Naive thymus-derived CD8-positive, alpha-beta T cell (primary cell): Measurements from ENCODE around the gene TULP4. TPM values are rescaled to one million over a fixed set of nuclear protein-coding genes. Genes with fewer than 3 reads are reported as not detected.
A peak's percentile ranks its signal among the peaks of the same experiment; 100 is the strongest.

Source experiments
- ATAC-seq, 2 donors: fragments of 150-1000 bp; cut with Tn5 transposase in 1 of 2; sonication (Bioruptor Pico), chemical (Tn5 transposase) in 1 of 2; 1 replicate in 1 of 2; 2 replicates in 1 of 2; pipeline ENCODE4 v1.10.0; 2021; ENCODE audit warnings: mild to moderate bottlenecking in 2 of 2, moderate library complexity in 2 of 2
- POLR2A ChIA-PET: fragments of 350-600 bp; sonication (Branson Sonifier 250); formaldehyde crosslinking; loops from one replicate; lab custom pipeline; 2021; ENCODE audit warnings: antibody characterized with exemption; lab: Charles Lee
- DNase-seq, 10 donors: peaks; one replicate each; pipeline versions ENCODE4 v3.0.0 to v3.0.0-alpha.2; 2020 to 2022
- H3K27ac Mint-ChIP-seq, 10 donors: one replicate each; pipeline ENCODE4 v1.8.0; 2020 to 2022; ENCODE audit warnings: mild to moderate bottlenecking in 10 of 10, mixed read lengths in 10 of 10, moderate library complexity in 4 of 10, inconsistent platforms in 1 of 10
- H3K27me3 Mint-ChIP-seq, 5 donors: one replicate each; pipeline ENCODE4 v1.8.0; 2021 to 2022; ENCODE audit warnings: mixed read lengths in 5 of 5
- H3K36me3 Mint-ChIP-seq, 3 donors: one replicate each; pipeline ENCODE4 v1.8.0; 2020 to 2022; ENCODE audit warnings: mixed read lengths in 3 of 3, mild to moderate bottlenecking in 2 of 3, inconsistent platforms in 1 of 3
- H3K4me1 Mint-ChIP-seq, 4 donors: one replicate each; pipeline ENCODE4 v1.8.0; 2021 to 2022; ENCODE audit warnings: mixed read lengths in 4 of 4
- H3K4me3 Mint-ChIP-seq, 10 donors: one replicate each; pipeline ENCODE4 v1.8.0; 2020 to 2022; ENCODE audit warnings: mild to moderate bottlenecking in 10 of 10, mixed read lengths in 10 of 10, moderate library complexity in 6 of 10, inconsistent platforms in 1 of 10
- H3K9me3 Mint-ChIP-seq, 9 donors: one replicate each; pipeline ENCODE4 v1.8.0; 2020 to 2022; ENCODE audit warnings: mixed read lengths in 9 of 9, mild to moderate bottlenecking in 3 of 9, inconsistent platforms in 1 of 9, moderate library complexity in 1 of 9
- polyA plus RNA-seq, 3 donors: library from polyadenylated mRNA; unstranded; fragments of 300-500 nt; fragmentation: Illumina TruSeq; gene quantifications; one replicate each; pipeline ENCODE4 v1.2.3, GENCODE V29; 2021
- total RNA-seq, 8 experiments: library from RNA in 2 of 8; stranded (reverse) in 2 of 8; gene quantifications; one replicate each; pipeline ENCODE4 v1.2.3 and lab custom pipeline; 2021 to 2026

TULP4 gene
- total and polyA plus RNA-seq, 5 experiments from 2014 or later, result 18.9 to 59.5 (median 25.8) TPM

DNA sequence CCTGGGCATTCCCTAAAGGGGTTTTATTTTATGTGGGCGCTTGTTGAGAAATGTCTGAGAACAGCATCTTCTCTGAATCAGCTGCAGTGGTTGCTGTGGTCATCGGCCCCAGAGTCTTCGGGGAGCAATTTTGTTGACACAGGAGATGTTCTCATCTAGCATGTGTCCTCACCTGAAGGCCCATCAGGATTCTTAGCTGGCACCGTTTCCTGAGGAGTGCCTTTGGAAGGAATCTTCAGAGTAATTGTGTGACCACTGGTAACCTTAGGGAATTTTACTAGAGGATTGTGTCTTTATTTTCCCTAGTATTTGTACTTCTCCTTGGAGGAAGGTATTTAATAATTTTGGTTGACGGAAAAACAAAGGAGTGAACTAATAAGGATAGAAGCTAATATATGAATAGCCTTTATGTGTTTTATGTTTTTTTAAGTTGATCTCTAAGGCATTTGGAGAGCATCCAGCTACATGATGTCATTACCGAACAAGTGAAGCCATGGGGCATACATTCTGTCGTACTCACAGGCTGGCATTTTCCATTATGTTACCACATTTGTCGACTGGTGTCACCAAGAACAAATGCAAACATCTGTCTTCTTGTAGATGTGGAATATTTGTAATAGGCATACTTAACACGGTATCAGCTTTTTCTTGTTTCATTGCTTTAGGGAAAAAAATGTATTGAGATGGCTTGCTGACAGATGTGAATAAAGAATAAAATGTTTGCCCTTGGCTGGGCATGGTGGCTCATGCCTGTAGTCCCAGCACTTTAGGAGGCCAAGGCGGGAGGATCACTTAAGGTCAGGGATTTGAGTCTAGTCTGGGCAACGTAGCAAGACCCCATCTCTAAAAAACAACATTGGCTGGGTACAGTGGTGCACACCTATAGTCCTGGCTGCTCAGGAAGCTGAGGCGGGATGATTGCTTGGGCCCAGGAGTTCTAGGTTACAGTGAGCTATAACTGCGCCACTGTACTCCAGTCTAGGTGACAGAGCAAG is 41.9 kb downstream of the TULP4 start:
- no peak for ATAC-seq
- POLR2A ChIA-PET, result no interaction called here
- H3K27ac Mint-ChIP-seq, result peak overlapping the region in 1 of 10 donors; percentile 41
- H3K4me1 Mint-ChIP-seq, result peaks cover 21 to 41% (median 39%) of the 10 kb centered on the region in 4 donors
- peaks cover 0 to 6% (median 0%) of the 10 kb centered on the region in 9 donors for H3K9me3 Mint-ChIP-seq
- DNase-seq, result no peak
- H3K36me3 Mint-ChIP-seq, result peaks cover 0 to 4% (median 3%) of the 10 kb centered on the region in 3 donors
- no peak overlapping the region for H3K4me3 Mint-ChIP-seq
- no peaks in the 10 kb centered on the region for H3K27me3 Mint-ChIP-seq

DNA sequence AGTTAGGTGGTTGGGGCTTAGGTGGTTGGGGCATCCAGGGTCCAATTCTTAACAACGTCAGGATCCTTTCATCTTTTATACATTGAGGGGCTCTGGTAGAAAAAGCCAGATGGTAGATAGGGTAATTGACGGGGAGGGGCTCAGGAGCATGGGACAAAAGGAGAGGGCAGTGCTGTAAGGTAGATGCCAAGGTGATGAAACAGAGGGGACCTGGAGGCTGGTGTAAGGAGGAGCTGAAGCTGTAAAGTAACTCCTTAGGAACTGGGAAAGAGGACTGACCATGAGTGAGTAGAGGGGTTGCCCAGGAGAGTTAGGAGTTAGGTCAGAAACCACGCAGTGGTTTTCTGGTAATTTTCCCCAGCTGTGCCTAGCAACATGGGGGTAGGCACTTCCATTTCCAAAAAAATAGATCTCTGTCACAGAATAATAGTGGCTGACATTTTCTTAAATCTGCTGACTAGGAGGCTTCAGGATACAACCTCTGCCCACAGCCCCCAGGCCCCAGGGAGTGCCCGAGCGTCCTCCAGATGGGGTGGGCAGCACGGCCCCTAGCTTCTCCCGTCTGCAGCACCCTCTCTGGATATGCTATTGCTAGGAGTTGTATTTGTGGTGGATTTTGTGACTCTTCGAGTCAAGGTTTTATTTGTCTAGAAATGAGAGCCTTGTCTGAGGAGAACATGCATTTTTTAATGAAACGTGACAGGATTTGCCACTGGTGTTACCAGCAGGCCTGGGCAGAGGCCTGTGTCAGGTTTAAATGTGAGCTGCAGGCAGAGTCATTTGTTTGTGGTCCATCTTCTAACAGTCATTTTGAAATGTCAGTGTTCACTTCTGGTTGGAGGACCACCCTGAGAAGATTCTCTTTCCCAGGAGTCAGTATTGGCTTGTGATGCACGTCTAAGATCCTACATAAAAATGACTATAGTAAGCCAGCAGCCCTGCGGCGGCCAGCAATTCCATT is 44.6 kb downstream of the TULP4 start:
- POLR2A ChIA-PET, result no interaction called here
- no peak overlapping the region for H3K4me3 Mint-ChIP-seq
- H3K36me3 Mint-ChIP-seq, result peaks cover 0 to 3% (median 0%) of the 10 kb centered on the region in 3 donors
- ATAC-seq (no peak), DNase-seq (no peak)
- H3K27me3 Mint-ChIP-seq, result no peaks in the 10 kb centered on the region
- H3K4me1 Mint-ChIP-seq, result peaks cover 23 to 54% (median 46%) of the 10 kb centered on the region in 4 donors
- H3K9me3 Mint-ChIP-seq, result no peaks in the 10 kb centered on the region
- peak overlapping the region in 4 of 10 donors; percentile 21 to 61 (median 40) for H3K27ac Mint-ChIP-seq

GRCh38 chr6:158357570-158358216 is 45.4 kb downstream of the TULP4 start:
- no peak for ATAC-seq
- Mint-ChIP-seq H3K4me1 (peaks cover 23 to 54% (median 47%) of the 10 kb centered on the region in 4 donors), H3K36me3 (peaks cover 0 to 3% (median 0%) of the 10 kb centered on the region in 3 donors)

GRCh38 chr6:158358450-158359077 is 46.3 kb downstream of the TULP4 start:
- Mint-ChIP-seq H3K9me3 (no peaks in the 10 kb centered on the region), H3K36me3 (peaks cover 0 to 3% (median 2%) of the 10 kb centered on the region in 3 donors), H3K4me1 (peaks cover 23 to 54% (median 47%) of the 10 kb centered on the region in 4 donors), H3K27me3 (no peaks in the 10 kb centered on the region), H3K4me3 (peak overlapping the region in 1 of 10 donors; percentile 26), H3K27ac (peak overlapping the region in 2 of 10 donors; percentile 0 to 22)
- DNase-seq, result no peak
- POLR2A ChIA-PET, result no interaction called here
- no peak for ATAC-seq

More at GRCh38 chr6:158357570-158358216, 45.4 kb downstream of the TULP4 start:
- H3K27ac Mint-ChIP-seq, result peak overlapping the region in 4 of 10 donors; percentile 4 to 54 (median 34)
- H3K4me3 Mint-ChIP-seq, result peak overlapping the region in 4 of 10 donors; percentile 5 to 37 (median 12)
- H3K9me3 Mint-ChIP-seq, result no peaks in the 10 kb centered on the region
- no peak for DNase-seq
- POLR2A ChIA-PET, result no interaction called here
- no peaks in the 10 kb centered on the region for H3K27me3 Mint-ChIP-seq

DNA sequence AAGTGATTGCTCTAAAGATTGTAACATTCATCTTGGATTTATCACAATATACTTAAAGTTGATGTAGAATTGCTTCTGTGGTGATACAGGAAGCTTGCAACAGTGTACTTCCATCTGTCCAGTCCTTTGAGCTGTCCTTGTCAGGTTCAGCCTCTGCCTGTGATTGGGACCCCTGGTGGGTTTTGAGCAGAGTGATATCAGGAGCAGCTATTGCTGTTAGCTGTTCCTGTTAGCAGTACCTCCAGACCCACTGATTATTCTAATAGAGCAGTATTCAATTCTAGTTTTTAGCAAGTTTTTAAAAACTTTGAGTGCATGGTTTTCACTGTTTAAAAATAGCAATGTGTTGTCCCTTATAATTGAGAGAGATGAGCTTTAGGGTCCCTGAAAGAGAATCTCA is 48.8 kb downstream of the TULP4 start:
- peak overlapping the region in 1 of 10 donors; percentile 51 for H3K27ac Mint-ChIP-seq
- H3K9me3 Mint-ChIP-seq, result peaks cover 0 to 6% (median 0%) of the 10 kb centered on the region in 9 donors
- POLR2A ChIA-PET, result no interaction called here
- peaks cover 23 to 45% (median 39%) of the 10 kb centered on the region in 4 donors for H3K4me1 Mint-ChIP-seq
- H3K27me3 Mint-ChIP-seq, result no peaks in the 10 kb centered on the region
- ATAC-seq, result no peak
- H3K36me3 Mint-ChIP-seq, result peaks cover 0 to 8% (median 0%) of the 10 kb centered on the region in 3 donors
- H3K4me3 Mint-ChIP-seq, result no peak overlapping the region
- no peak for DNase-seq

GRCh38 chr6:158361961-158362669 is 49.9 kb downstream of the TULP4 start:
- peaks cover 18 to 44% (median 30%) of the 10 kb centered on the region in 4 donors for H3K4me1 Mint-ChIP-seq
- no peak overlapping the region for H3K4me3 Mint-ChIP-seq
- ATAC-seq (no peak), DNase-seq (no peak)
- H3K27ac Mint-ChIP-seq, result no peak overlapping the region
- peaks cover 0 to 6% (median 0%) of the 10 kb centered on the region in 9 donors for H3K9me3 Mint-ChIP-seq
- H3K36me3 Mint-ChIP-seq, result peaks cover 0 to 8% (median 3%) of the 10 kb centered on the region in 3 donors
- H3K27me3 Mint-ChIP-seq, result no peaks in the 10 kb centered on the region
- POLR2A ChIA-PET, result no interaction called here

DNA sequence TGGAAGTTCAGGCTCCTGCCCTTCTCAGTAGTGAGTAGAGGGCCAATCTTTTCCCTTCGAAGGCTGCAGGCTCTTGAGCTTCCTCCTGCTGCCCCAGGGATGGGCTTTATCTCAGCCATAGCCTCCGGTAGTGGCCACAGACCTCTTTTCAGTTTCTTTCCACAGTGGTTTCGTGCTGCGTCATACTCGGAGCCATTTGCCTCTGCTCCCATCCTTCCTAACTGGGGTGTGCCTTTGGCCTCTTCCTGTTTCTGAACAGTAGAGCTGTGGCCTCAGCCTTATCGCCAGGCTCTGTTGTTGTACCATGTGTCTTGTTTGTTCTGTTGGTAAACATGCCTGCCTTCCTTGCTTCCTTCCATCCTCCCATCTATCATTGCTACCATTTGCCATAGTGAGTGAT is 54.1 kb downstream of the TULP4 start:
- Mint-ChIP-seq H3K9me3 (peaks cover 0 to 6% (median 0%) of the 10 kb centered on the region in 9 donors), H3K4me3 (no peak overlapping the region), H3K27ac (peak overlapping the region in 2 of 10 donors; percentile 40 to 43), H3K27me3 (no peaks in the 10 kb centered on the region), H3K36me3 (peaks cover 0 to 8% (median 3%) of the 10 kb centered on the region in 3 donors), H3K4me1 (peaks cover 3 to 10% (median 3%) of the 10 kb centered on the region in 4 donors)
- ATAC-seq (no peak), DNase-seq (no peak)
- POLR2A ChIA-PET, result no interaction called here

DNA sequence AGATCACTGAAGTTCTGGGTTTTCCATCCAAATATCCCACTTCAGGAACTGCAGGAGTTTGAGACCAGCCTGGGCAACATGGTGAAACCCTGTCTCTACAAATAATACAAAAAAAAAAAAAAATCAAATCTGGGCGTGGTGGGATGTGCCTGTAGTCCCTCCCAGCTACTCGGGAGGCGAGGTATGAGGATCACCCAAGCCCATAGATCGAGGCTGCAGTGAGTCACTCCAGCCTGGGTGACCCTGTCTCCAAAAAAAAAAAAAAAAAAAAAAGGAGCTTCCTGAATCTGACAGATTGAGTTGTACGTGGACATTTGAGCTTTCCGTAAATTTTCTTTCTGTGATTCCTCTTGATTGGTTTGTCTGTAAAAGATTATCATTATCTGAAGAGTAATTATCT is 55.6 kb downstream of the TULP4 start:
- no peak overlapping the region for H3K27ac Mint-ChIP-seq
- POLR2A ChIA-PET, result no interaction called here
- peaks cover 0 to 10% (median 4%) of the 10 kb centered on the region in 4 donors for H3K4me1 Mint-ChIP-seq
- peaks cover 0 to 6% (median 0%) of the 10 kb centered on the region in 9 donors for H3K9me3 Mint-ChIP-seq
- no peak for ATAC-seq
- no peaks in the 10 kb centered on the region for H3K27me3 Mint-ChIP-seq
- no peak overlapping the region for H3K4me3 Mint-ChIP-seq
- peaks cover 0 to 8% (median 7%) of the 10 kb centered on the region in 3 donors for H3K36me3 Mint-ChIP-seq
- DNase-seq, result no peak

DNA sequence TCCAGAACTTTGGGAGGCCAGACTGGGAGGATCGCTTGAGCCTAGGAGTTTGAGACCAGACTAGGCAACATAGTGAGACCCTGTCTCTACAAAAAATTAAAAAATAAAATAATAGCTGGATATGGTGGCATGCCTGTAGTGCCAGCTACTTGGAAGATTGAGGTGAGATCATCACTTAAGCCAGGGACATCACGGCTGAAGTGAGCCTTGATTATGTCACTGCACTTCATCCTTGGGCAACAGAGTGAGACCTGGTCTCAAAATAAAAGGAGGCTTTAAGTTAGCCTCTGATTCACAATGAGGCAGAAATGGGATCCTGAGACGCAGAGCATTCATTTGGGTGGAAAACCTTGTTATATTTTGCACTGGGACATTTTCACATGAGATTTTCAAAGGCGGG is 57.0 kb downstream of the TULP4 start:
- no peak for DNase-seq
- peaks cover 0 to 6% (median 0%) of the 10 kb centered on the region in 9 donors for H3K9me3 Mint-ChIP-seq
- H3K4me1 Mint-ChIP-seq, result peaks cover 0 to 10% (median 4%) of the 10 kb centered on the region in 4 donors
- POLR2A ChIA-PET, result no interaction called here
- no peak overlapping the region for H3K4me3 Mint-ChIP-seq
- no peak overlapping the region for H3K27ac Mint-ChIP-seq
- peaks cover 0 to 8% (median 6%) of the 10 kb centered on the region in 3 donors for H3K36me3 Mint-ChIP-seq
- no peaks in the 10 kb centered on the region for H3K27me3 Mint-ChIP-seq
- ATAC-seq, result no peak

DNA sequence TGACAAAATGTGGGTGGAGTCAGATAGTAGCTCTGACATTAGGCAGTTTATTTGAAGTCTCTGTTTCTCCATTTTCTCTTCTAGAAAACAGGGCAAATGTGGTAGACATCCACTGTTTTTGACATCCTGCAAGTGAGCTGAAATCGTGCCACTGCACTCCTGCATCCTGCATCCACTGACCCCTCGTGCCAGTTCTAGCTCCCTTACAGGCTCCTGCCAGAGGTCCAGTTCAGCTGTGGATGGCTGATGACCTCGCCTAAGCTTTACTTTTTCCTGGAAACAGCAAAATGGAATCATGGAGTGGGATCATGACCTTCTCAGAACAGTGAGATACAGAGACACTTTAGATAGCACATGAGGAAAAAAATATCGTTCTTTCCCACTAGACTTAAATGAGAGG is 58.5 kb downstream of the TULP4 start:
- POLR2A ChIA-PET, result no interaction called here
- H3K4me3 Mint-ChIP-seq, result no peak overlapping the region

GRCh38 chr6:158371261-158371660 is 59.0 kb downstream of the TULP4 start:
- peaks cover 0 to 21% (median 7%) of the 10 kb centered on the region in 4 donors for H3K4me1 Mint-ChIP-seq
- H3K9me3 Mint-ChIP-seq, result peaks cover 0 to 2% (median 0%) of the 10 kb centered on the region in 9 donors
- H3K27me3 Mint-ChIP-seq, result no peaks in the 10 kb centered on the region
- H3K27ac Mint-ChIP-seq, result no peak overlapping the region
- H3K36me3 Mint-ChIP-seq, result peaks cover 0 to 8% (median 2%) of the 10 kb centered on the region in 3 donors
- POLR2A ChIA-PET, result no interaction called here
- DNase-seq, result no peak
- no peak for ATAC-seq
- H3K4me3 Mint-ChIP-seq, result no peak overlapping the region

More for the DNA sequence above, 58.5 kb downstream of the TULP4 start:
- H3K27ac Mint-ChIP-seq, result peak overlapping the region in 2 of 10 donors; percentile 8 to 11
- H3K4me1 Mint-ChIP-seq, result peaks cover 0 to 18% (median 6%) of the 10 kb centered on the region in 4 donors
- DNase-seq (no peak), ATAC-seq (no peak)
- no peaks in the 10 kb centered on the region for H3K27me3 Mint-ChIP-seq
- H3K9me3 Mint-ChIP-seq, result peaks cover 0 to 2% (median 0%) of the 10 kb centered on the region in 9 donors
- peaks cover 0 to 8% (median 2%) of the 10 kb centered on the region in 3 donors for H3K36me3 Mint-ChIP-seq
